ENCODE results near the gene QRICH1. TPM values are rescaled to one million over a fixed set of nuclear protein-coding genes. Genes with fewer than 3 reads are reported as not detected.
A peak's percentile ranks its signal among the peaks of the same experiment; 100 is the strongest.

The QRICH1 gene
- polyA plus RNA-seq, 3 donors = 9.3 to 150 (median 16.1) TPM

GRCh38 chr3:49122886-49123545 lies 29.1 kb upstream of the QRICH1 start:
- Histone ChIP-seq H3K4me1 (ENCODE audit: control insufficient read depth in 1 of 2, insufficient read depth in 2 of 2, low read length in 2 of 2) (peaks cover 16 to 23% of the 10 kb centered on the region in 2 donors), H3K4me2 (replicated peaks; ENCODE audit: extremely low read depth, low read length, poor library complexity, severe bottlenecking) (no peak overlapping the region), H3K9me3 (replicated peaks in 1 of 2; ENCODE audit: control insufficient read depth in 1 of 2, insufficient read depth in 1 of 2, low read length in 2 of 2) (no peaks in the 10 kb centered on the region), H3K9ac (ENCODE audit: insufficient read depth, low read length, poor library complexity, severe bottlenecking) (no peak overlapping the region), H3K4me3 (replicated peaks in 1 of 3; ENCODE audit: low read depth in 2 of 3, low read length in 3 of 3) (no peak overlapping the region), H3K27me3 (ENCODE audit: control insufficient read depth in 2 of 2, insufficient read depth in 2 of 2, low read length in 2 of 2) (no peaks in the 10 kb centered on the region), H4K20me1 (ENCODE audit: insufficient read depth, low read length) (no peaks in the 10 kb centered on the region), H2AFZ (ENCODE audit: insufficient read depth, low read depth, low read length, poor library complexity, severe bottlenecking) (no peak overlapping the region), H3K79me2 (ENCODE audit: insufficient read depth, low read length) (peaks cover 22% of the 10 kb centered on the region), H3K27ac (ENCODE audit: low read depth in 1 of 2, low read length in 2 of 2) (no peak overlapping the region), H3K36me3 (replicated peaks in 1 of 2; ENCODE audit: control insufficient read depth in 1 of 2, insufficient read depth in 2 of 2, low read length in 2 of 2) (peaks cover 11 to 14% of the 10 kb centered on the region in 2 donors)
- WGBS (ENCODE audit: insufficient coverage) = 98% methylated on average over 17 of the region's 17 CpGs
- intact Hi-C loops (cut with micrococcal nuclease) = no loop called here
- Mint-ChIP-seq H3K4me1 (peaks cover 11% of the 10 kb centered on the region), H3K9me3 (peaks cover 0 to 2% (median 0%) of the 10 kb centered on the region in 7 donors), H3K4me3 (no peak overlapping the region), H3K27ac (no peak overlapping the region), H3K27me3 (ENCODE audit: low read depth in 3 of 3) (no peaks in the 10 kb centered on the region), H3K36me3 (peaks cover 7 to 11% of the 10 kb centered on the region in 2 donors)
- TF ChIP-seq, protein P1, sequence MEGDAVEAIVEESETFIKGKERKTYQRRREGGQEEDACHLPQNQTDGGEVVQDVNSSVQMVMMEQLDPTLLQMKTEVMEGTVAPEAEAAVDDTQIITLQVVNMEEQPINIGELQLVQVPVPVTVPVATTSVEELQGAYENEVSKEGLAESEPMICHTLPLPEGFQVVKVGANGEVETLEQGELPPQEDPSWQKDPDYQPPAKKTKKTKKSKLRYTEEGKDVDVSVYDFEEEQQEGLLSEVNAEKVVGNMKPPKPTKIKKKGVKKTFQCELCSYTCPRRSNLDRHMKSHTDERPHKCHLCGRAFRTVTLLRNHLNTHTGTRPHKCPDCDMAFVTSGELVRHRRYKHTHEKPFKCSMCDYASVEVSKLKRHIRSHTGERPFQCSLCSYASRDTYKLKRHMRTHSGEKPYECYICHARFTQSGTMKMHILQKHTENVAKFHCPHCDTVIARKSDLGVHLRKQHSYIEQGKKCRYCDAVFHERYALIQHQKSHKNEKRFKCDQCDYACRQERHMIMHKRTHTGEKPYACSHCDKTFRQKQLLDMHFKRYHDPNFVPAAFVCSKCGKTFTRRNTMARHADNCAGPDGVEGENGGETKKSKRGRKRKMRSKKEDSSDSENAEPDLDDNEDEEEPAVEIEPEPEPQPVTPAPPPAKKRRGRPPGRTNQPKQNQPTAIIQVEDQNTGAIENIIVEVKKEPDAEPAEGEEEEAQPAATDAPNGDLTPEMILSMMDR (IDR thresholded peaks at IDR 0.05) = no peak
- DNase-seq = no peak

DNA sequence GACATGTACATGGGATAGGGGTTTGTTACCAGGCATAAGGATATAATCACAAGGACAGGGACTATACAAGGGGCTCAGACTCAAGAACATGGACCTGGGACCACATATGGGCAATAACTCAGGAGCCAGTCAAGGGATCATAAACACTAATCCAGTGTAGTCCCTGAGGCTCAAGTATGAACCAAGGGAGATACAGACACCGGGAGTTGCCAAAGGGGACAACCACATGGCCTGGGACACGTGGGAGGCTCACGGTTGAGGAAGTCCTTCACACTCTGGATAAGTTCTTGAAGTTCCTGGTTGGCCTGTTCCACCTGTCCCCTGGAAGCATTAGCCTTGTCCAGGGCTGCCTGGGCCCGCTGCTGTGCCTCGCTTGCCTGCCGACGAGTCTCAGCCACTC lies 28.6 kb upstream of the QRICH1 start:
- peak overlapping the region in 1 of 2 donors; percentile 0 for H3K4me3 Mint-ChIP-seq
- peaks cover 11% of the 10 kb centered on the region for H3K4me1 Mint-ChIP-seq
- peak overlapping the region in 1 of 7 donors; percentile 6 for H3K27ac Mint-ChIP-seq
- TF ChIP-seq, protein P1 (IDR thresholded peaks at IDR 0.05) = no peak
- Histone ChIP-seq H2AFZ (ENCODE audit: insufficient read depth, low read depth, low read length, poor library complexity, severe bottlenecking) (no peak overlapping the region), H4K20me1 (ENCODE audit: insufficient read depth, low read length) (peaks cover 3% of the 10 kb centered on the region), H3K79me2 (ENCODE audit: insufficient read depth, low read length) (peaks cover 22% of the 10 kb centered on the region), H3K4me1 (ENCODE audit: control insufficient read depth in 1 of 2, insufficient read depth in 2 of 2, low read length in 2 of 2) (peaks cover 16 to 23% of the 10 kb centered on the region in 2 donors), H3K27me3 (ENCODE audit: control insufficient read depth in 2 of 2, insufficient read depth in 2 of 2, low read length in 2 of 2) (no peaks in the 10 kb centered on the region), H3K4me3 (replicated peaks in 1 of 3; ENCODE audit: low read depth in 2 of 3, low read length in 3 of 3) (no peak overlapping the region), H3K9ac (ENCODE audit: insufficient read depth, low read length, poor library complexity, severe bottlenecking) (no peak overlapping the region), H3K27ac (ENCODE audit: low read depth in 1 of 2, low read length in 2 of 2) (no peak overlapping the region), H3K4me2 (replicated peaks; ENCODE audit: extremely low read depth, low read length, poor library complexity, severe bottlenecking) (no peak overlapping the region), H3K9me3 (replicated peaks in 1 of 2; ENCODE audit: control insufficient read depth in 1 of 2, insufficient read depth in 1 of 2, low read length in 2 of 2) (no peaks in the 10 kb centered on the region), H3K36me3 (replicated peaks in 1 of 2; ENCODE audit: control insufficient read depth in 1 of 2, insufficient read depth in 2 of 2, low read length in 2 of 2) (peaks cover 17 to 19% of the 10 kb centered on the region in 2 donors)
- peaks cover 0 to 2% (median 0%) of the 10 kb centered on the region in 7 donors for H3K9me3 Mint-ChIP-seq
- no peak for DNase-seq
- peaks cover 13 to 17% of the 10 kb centered on the region in 2 donors for H3K36me3 Mint-ChIP-seq
- intact Hi-C loops (cut with micrococcal nuclease) = no loop called here
- H3K27me3 Mint-ChIP-seq (ENCODE audit: low read depth in 3 of 3) = no peaks in the 10 kb centered on the region
- WGBS (ENCODE audit: insufficient coverage) = 89% methylated on average over 7 of the region's 7 CpGs

Data from CD14-positive monocyte (primary cell).